ENCODE data around the gene DLG1. TPM values are rescaled to one million over a fixed set of nuclear protein-coding genes. Genes with fewer than 3 reads are reported as not detected.

DLG1 gene
- total and polyA plus RNA-seq, 2 of the 4 experiments (the other 2 are of a cell fraction) = 21.2 to 57.7 TPM

- peaks cover 3% of the 10 kb centered on the region; the same call in 1 of the 2 replicates for H3K36me3 ChIP-seq (ENCODE audit: control insufficient read depth, insufficient read depth, low read length)
- peak; percentile 11 for DNase-seq
- dilution Hi-C loops (cut with HindIII; ENCODE audit: low sequenced_read_pairs, unreplicated experiment) (no loop called here), in situ Hi-C loops (cut with MboI; ENCODE audit: low sequenced_read_pairs) (no loop called here), intact Hi-C loops (cut with micrococcal nuclease) (no loop called here)
- ATAC-seq (ENCODE audit: low read depth) = no peak
- H4K91ac ChIP-seq (ENCODE audit: insufficient read depth, low read depth, low read length) = no peak overlapping the region
- no peak overlapping the region for H3K9ac ChIP-seq (ENCODE audit: low read depth, low read length)
- no peak overlapping the region for H4K5ac ChIP-seq (ENCODE audit: low read depth, low read length)
- H3K4ac ChIP-seq (ENCODE audit: low read depth, low read length) = no peak overlapping the region
- ChIA-PET POLR2A (ENCODE audit: unreplicated experiment) (no interaction called here), CTCF (interaction anchor here (1.2 kb wide), 1 partner anchor 82 kb away, joined by 3 read pairs; no protein-coding TSS in a partner anchor)
- H3K9me3 ChIP-seq (ENCODE audit: control insufficient read depth, insufficient read depth, low read length) = no peaks in the 10 kb centered on the region
- H3K9me1 ChIP-seq (ENCODE audit: insufficient read depth, low read length) = peaks cover 2% of the 10 kb centered on the region; the same call in 1 of the 2 replicates
- no peak overlapping the region; the same call in 1 of the 2 replicates for H3K4me2 ChIP-seq (ENCODE audit: low read depth, low read length)
- no peak overlapping the region for H2AFZ ChIP-seq (replicated peaks; ENCODE audit: low read length, poor library complexity)
- no peak overlapping the region for H2BK5ac ChIP-seq (ENCODE audit: low read depth, low read length, poor library complexity, severe bottlenecking)
- no peaks in the 10 kb centered on the region for H4K20me1 ChIP-seq (ENCODE audit: insufficient read depth, low read length)
- no peak overlapping the region for H4K8ac ChIP-seq (ENCODE audit: low read depth in 2 of 2, low read length in 2 of 2)
- H3K18ac ChIP-seq (ENCODE audit: low read depth, low read length) = no peak overlapping the region
- H3K27ac ChIP-seq (ENCODE audit: insufficient read depth, low read length) = no peak overlapping the region
- H3K4me3 ChIP-seq (ENCODE audit: insufficient read depth, low read depth, low read length) = no peak overlapping the region
- no peak overlapping the region for H3K14ac ChIP-seq (replicated peaks; ENCODE audit: low read depth, low read length)
- H3K79me1 ChIP-seq (ENCODE audit: low read depth in 1 of 2, low read length in 2 of 2) = peaks cover 6 to 17% of the 10 kb centered on the region in 2 experiments; a peak in 2 of 4 replicates
- H2AK5ac ChIP-seq (ENCODE audit: low read depth, low read length) = no peak overlapping the region
- H2BK120ac ChIP-seq (ENCODE audit: low read depth, low read length) = no peak overlapping the region
- H3K4me1 ChIP-seq (ENCODE audit: control insufficient read depth, insufficient read depth, low read length) = no peaks in the 10 kb centered on the region
- no peak overlapping the region for H2BK15ac ChIP-seq (ENCODE audit: low read depth, low read length)
- no peak overlapping the region for H3K56ac ChIP-seq (ENCODE audit: extremely low read depth, insufficient read depth, low read length)
- no TSS peak for BruUV-seq (replicated peaks)
- H3K27me3 ChIP-seq (ENCODE audit: control insufficient read depth, insufficient read depth, low read length) = no peaks in the 10 kb centered on the region
- H2AK9ac ChIP-seq (replicated peaks; ENCODE audit: low read depth, low read length, poor library complexity) = no peak overlapping the region
- no peak overlapping the region for H2BK20ac ChIP-seq (ENCODE audit: low read depth, low read length)
- no CpG with 5 or more reads among the region's 6 CpGs for WGBS, 2 experiments (ENCODE audit: extremely low coverage in 2 of 2, insufficient read length in 1 of 2)
- no peak overlapping the region for H3K23ac ChIP-seq (ENCODE audit: low read depth, low read length)
- TF ChIP-seq RFX5 (IDR thresholded peaks at IDR 0.05; ENCODE audit: low read depth, low read length) (no peak), CTCF (conservative IDR thresholded peaks at IDR 0.05; ENCODE audit: low read depth, low read length) (no peak), SMC3 (IDR thresholded peaks at IDR 0.05; ENCODE audit: low read depth, low read length) (no peak), CEBPB (IDR thresholded peaks at IDR 0.05; ENCODE audit: low read depth, low read length) (0 out of 2 replicates have a peak, but pooled peaks have one; percentile 21), RAD21 (IDR thresholded peaks at IDR 0.05; ENCODE audit: low read length) (no peak), MAFK (IDR thresholded peaks at IDR 0.05; ENCODE audit: low read depth, low read length) (no peak)
Observed at GRCh38 chr3:197124713-197125112, 173.7 kb downstream of the DLG1 start.

All from IMR-90 (cell line).